Astrocyte (in vitro differentiated cells and primary cell): ENCODE results near the gene COL23A1. TPM values are rescaled to one million over a fixed set of nuclear protein-coding genes. Genes with fewer than 3 reads are reported as not detected.

Experiments used
- DNase-seq: peaks from one replicate; pipeline ENCODE4 v3.0.0-alpha.2; 2010; ENCODE audit warnings: low read depth
- FAIRE-seq: peaks from 2 replicates; lab custom pipeline; 2011; peaks lifted over from hg19 to GRCh38; lab: Jason Lieb, UNC
- H2AFZ ChIP-seq: 2 replicates; pipeline ENCODE4 v1.6.0; 2012; ENCODE audit warnings: low read depth, low read length, inconsistent platforms
- H3K27ac ChIP-seq: 2 replicates; pipeline ENCODE4 v1.5.1; 2011; ENCODE audit warnings: low read depth, low read length, inconsistent platforms
- H3K27me3 ChIP-seq: 2 replicates; pipeline ENCODE4 v1.6.0; 2011; ENCODE audit warnings: low read length, inconsistent platforms; ENCODE audit not compliant: insufficient read depth
- H3K36me3 ChIP-seq: 2 replicates; pipeline ENCODE4 v1.5.1; 2011; ENCODE audit warnings: low read length, inconsistent platforms; ENCODE audit not compliant: insufficient read depth
- H3K4me1 ChIP-seq: 2 replicates; pipeline ENCODE4 v1.5.1; 2011; ENCODE audit warnings: low read length, inconsistent platforms; ENCODE audit not compliant: insufficient read depth
- H3K4me2 ChIP-seq: 2 replicates; pipeline ENCODE4 v1.6.0; 2012; ENCODE audit warnings: low read length, inconsistent platforms
- H3K4me3 ChIP-seq: 2 replicates; pipeline ENCODE4 v1.5.1; 2011; ENCODE audit warnings: low read depth, mild to moderate bottlenecking, low read length, inconsistent platforms; ENCODE audit not compliant: insufficient read depth
- H3K79me2 ChIP-seq: 2 replicates; pipeline ENCODE4 v1.6.0; 2012; ENCODE audit warnings: mild to moderate bottlenecking, low read length, inconsistent platforms; ENCODE audit not compliant: insufficient read depth
- H3K9ac ChIP-seq: 2 replicates; pipeline ENCODE4 v1.6.0; 2012; ENCODE audit warnings: mild to moderate bottlenecking, low read length, inconsistent platforms
- H3K9me3 ChIP-seq: 2 replicates; pipeline ENCODE4 v1.5.1; 2012; ENCODE audit warnings: low read depth, mild to moderate bottlenecking, low read length, inconsistent platforms; ENCODE audit not compliant: insufficient read depth
- H4K20me1 ChIP-seq: 2 replicates; pipeline ENCODE4 v1.6.0; 2012; ENCODE audit warnings: low read length, inconsistent platforms; ENCODE audit not compliant: insufficient read depth
- H3K27ac Mint-ChIP-seq: one replicate; pipeline ENCODE4 v1.8.0; 2021; ENCODE audit warnings: mild to moderate bottlenecking, mixed read lengths; ENCODE audit not compliant: unreplicated experiment
- H3K27me3 Mint-ChIP-seq: one replicate; pipeline ENCODE4 v1.8.0; 2021; ENCODE audit warnings: low read depth, mixed read lengths; ENCODE audit not compliant: unreplicated experiment
- H3K36me3 Mint-ChIP-seq: one replicate; pipeline ENCODE4 v1.8.0; 2021; ENCODE audit warnings: low read depth, mixed read lengths; ENCODE audit not compliant: unreplicated experiment
- H3K4me1 Mint-ChIP-seq: one replicate; pipeline ENCODE4 v1.8.0; 2021; ENCODE audit warnings: low read depth, mixed read lengths; ENCODE audit not compliant: unreplicated experiment
- H3K4me3 Mint-ChIP-seq: one replicate; pipeline ENCODE4 v1.8.0; 2021; ENCODE audit warnings: mild to moderate bottlenecking, moderate library complexity, mixed read lengths; ENCODE audit not compliant: unreplicated experiment
- H3K9me3 Mint-ChIP-seq: one replicate; pipeline ENCODE4 v1.8.0; 2021; ENCODE audit warnings: mild to moderate bottlenecking, mixed read lengths; ENCODE audit not compliant: unreplicated experiment
- EZH2 ChIP-seq: IDR thresholded peaks from 2 replicates; pipeline ENCODE4 v1.6.1; 2012; ENCODE audit warnings: mild to moderate bottlenecking, low read length, inconsistent platforms; ENCODE audit not compliant: insufficient read depth
- total RNA-seq: library from RNA; stranded (reverse); gene quantifications from 2 replicates; pipeline ENCODE4 v1.2.1, GENCODE V29; 2021
- TF ChIP-seq, protein P1 (sequence below): IDR thresholded peaks from 2 replicates; pipeline ENCODE4 v1.5.1; 2011; ENCODE audit warnings: low read depth, mild to moderate bottlenecking, inconsistent platforms, low read length, moderate library complexity; ENCODE audit not compliant: insufficient read depth

Gene COL23A1
- total RNA-seq, 1 donor from 2014 or later, result 0.16 TPM

DNA sequence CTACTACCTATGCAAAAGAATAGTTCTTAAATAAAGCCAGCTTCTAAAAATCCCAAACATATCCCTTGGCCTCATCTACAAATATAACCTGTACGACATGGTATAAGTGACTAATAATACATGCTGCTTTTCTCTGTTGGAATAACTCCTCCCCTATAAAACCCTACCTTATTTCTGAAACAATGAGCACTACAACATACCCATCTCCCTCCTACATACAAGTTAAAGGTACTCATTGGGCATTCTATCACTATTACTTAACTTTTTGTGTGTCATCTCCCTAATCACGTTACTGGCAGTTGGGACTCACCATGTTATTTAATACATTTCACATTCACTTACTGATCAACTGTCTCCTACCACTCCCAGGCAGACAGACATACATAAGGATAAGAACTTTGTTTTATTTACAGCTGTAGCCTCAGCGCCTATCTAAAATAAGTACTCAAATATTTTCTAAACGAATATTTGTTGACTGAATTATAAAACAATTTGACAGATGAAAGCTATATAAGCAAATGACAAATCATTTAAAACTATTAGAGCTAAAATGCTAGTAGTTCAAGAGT lies 32.6 kb upstream of the COL23A1 start:
- H3K4me3 Mint-ChIP-seq, result no peak overlapping the region
- no peak overlapping the region for H3K4me2 ChIP-seq
- H3K9me3 Mint-ChIP-seq, result no peaks in the 10 kb centered on the region
- H3K4me3 ChIP-seq, result no peak overlapping the region
- H3K4me1 Mint-ChIP-seq, result peaks cover 7% of the 10 kb centered on the region
- peaks cover 4% of the 10 kb centered on the region for H3K4me1 ChIP-seq
- H3K27ac ChIP-seq, result no peak overlapping the region
- DNase-seq, result no peak
- peaks cover 79% of the 10 kb centered on the region for H3K79me2 ChIP-seq
- no peak overlapping the region for H3K27ac Mint-ChIP-seq
- no peak for FAIRE-seq
- no peak overlapping the region for H2AFZ ChIP-seq
- no peak overlapping the region for H3K9ac ChIP-seq
- TF ChIP-seq, protein P1, sequence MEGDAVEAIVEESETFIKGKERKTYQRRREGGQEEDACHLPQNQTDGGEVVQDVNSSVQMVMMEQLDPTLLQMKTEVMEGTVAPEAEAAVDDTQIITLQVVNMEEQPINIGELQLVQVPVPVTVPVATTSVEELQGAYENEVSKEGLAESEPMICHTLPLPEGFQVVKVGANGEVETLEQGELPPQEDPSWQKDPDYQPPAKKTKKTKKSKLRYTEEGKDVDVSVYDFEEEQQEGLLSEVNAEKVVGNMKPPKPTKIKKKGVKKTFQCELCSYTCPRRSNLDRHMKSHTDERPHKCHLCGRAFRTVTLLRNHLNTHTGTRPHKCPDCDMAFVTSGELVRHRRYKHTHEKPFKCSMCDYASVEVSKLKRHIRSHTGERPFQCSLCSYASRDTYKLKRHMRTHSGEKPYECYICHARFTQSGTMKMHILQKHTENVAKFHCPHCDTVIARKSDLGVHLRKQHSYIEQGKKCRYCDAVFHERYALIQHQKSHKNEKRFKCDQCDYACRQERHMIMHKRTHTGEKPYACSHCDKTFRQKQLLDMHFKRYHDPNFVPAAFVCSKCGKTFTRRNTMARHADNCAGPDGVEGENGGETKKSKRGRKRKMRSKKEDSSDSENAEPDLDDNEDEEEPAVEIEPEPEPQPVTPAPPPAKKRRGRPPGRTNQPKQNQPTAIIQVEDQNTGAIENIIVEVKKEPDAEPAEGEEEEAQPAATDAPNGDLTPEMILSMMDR, result no peak
- peaks cover 51% of the 10 kb centered on the region for H4K20me1 ChIP-seq
- H3K9me3 ChIP-seq, result no peaks in the 10 kb centered on the region
- peaks cover 12% of the 10 kb centered on the region for H3K36me3 Mint-ChIP-seq
- no peaks in the 10 kb centered on the region for H3K27me3 ChIP-seq
- H3K27me3 Mint-ChIP-seq, result no peaks in the 10 kb centered on the region
- H3K36me3 ChIP-seq, result peaks cover 31% of the 10 kb centered on the region

DNA sequence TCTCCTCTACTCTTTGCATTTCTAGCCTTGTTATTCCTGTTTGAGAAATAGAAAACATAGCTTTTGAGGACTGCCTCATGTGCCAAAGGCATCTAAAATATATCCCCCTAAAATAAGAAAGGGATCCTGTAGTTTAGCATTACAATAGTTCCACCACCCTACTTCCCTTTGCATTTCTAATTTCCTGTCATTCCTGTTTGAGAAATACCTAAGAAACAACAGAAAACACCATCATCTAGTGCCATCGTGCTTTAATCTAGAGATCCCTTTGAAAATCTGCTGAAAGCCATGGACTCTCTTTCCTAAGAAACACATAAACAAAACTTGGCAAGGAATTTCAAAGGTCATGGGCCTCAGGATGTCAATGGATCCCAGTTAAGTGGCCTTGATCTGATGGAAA lies 29.2 kb upstream of the COL23A1 start:
- Histone ChIP-seq H3K4me3 (no peak overlapping the region), H3K36me3 (peaks cover 55% of the 10 kb centered on the region), H3K4me2 (no peak overlapping the region), H3K4me1 (peaks cover 4% of the 10 kb centered on the region), H3K79me2 (peaks cover 61% of the 10 kb centered on the region), H2AFZ (no peak overlapping the region), H3K27me3 (no peaks in the 10 kb centered on the region), H4K20me1 (peaks cover 38% of the 10 kb centered on the region), H3K9me3 (no peaks in the 10 kb centered on the region), H3K9ac (no peak overlapping the region), H3K27ac (no peak overlapping the region)
- FAIRE-seq, result no peak
- no peak overlapping the region for H3K4me3 Mint-ChIP-seq
- H3K36me3 Mint-ChIP-seq, result peaks cover 21% of the 10 kb centered on the region
- H3K27ac Mint-ChIP-seq, result no peak overlapping the region
- no peak for DNase-seq
- H3K9me3 Mint-ChIP-seq, result no peaks in the 10 kb centered on the region
- no peaks in the 10 kb centered on the region for H3K27me3 Mint-ChIP-seq
- peaks cover 3% of the 10 kb centered on the region for H3K4me1 Mint-ChIP-seq
- no peak for TF ChIP-seq EZH2
- TF ChIP-seq, protein P1, result no peak

DNA sequence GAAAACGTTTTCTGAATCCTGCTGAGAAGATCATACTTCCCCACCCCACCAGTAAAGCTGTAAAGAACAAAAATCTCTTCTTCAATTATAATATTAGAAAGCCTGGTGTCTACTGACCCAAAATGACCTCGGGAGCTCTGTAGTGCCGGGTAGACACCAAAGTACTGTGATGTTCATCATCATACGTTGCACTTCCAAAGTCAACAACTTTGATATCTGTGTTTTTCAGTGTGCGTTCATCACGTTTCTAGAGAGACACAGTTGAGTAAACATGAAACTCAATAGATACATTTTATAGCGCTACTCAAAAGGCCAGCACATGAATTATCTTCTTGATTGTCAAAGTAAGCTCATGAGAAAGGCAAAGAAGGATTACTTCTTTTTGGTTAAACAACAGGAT lies 22.1 kb upstream of the COL23A1 start:
- H3K36me3 Mint-ChIP-seq, result peaks cover 36% of the 10 kb centered on the region
- Histone ChIP-seq H3K4me2 (no peak overlapping the region), H3K27ac (no peak overlapping the region), H2AFZ (no peak overlapping the region), H3K36me3 (peaks cover 67% of the 10 kb centered on the region), H3K4me3 (no peak overlapping the region), H3K27me3 (no peaks in the 10 kb centered on the region), H3K9me3 (no peaks in the 10 kb centered on the region), H3K9ac (no peak overlapping the region), H4K20me1 (peaks cover 24% of the 10 kb centered on the region), H3K79me2 (peaks cover 24% of the 10 kb centered on the region), H3K4me1 (no peaks in the 10 kb centered on the region)
- FAIRE-seq (no peak), DNase-seq (no peak)
- TF ChIP-seq, protein P1, result no peak
- no peak for TF ChIP-seq EZH2
- H3K27ac Mint-ChIP-seq, result no peak overlapping the region
- peaks cover 2% of the 10 kb centered on the region for H3K9me3 Mint-ChIP-seq
- no peaks in the 10 kb centered on the region for H3K27me3 Mint-ChIP-seq
- no peak overlapping the region for H3K4me3 Mint-ChIP-seq
- H3K4me1 Mint-ChIP-seq, result no peaks in the 10 kb centered on the region
